ENCODE data around the gene NTNG1. TPM values are rescaled to one million over a fixed set of nuclear protein-coding genes. Genes with fewer than 3 reads are reported as not detected.

The NTNG1 gene
- polyA plus RNA-seq (2012; ENCODE audit: insufficient read length, low read depth) = 1.3 TPM

DNA sequence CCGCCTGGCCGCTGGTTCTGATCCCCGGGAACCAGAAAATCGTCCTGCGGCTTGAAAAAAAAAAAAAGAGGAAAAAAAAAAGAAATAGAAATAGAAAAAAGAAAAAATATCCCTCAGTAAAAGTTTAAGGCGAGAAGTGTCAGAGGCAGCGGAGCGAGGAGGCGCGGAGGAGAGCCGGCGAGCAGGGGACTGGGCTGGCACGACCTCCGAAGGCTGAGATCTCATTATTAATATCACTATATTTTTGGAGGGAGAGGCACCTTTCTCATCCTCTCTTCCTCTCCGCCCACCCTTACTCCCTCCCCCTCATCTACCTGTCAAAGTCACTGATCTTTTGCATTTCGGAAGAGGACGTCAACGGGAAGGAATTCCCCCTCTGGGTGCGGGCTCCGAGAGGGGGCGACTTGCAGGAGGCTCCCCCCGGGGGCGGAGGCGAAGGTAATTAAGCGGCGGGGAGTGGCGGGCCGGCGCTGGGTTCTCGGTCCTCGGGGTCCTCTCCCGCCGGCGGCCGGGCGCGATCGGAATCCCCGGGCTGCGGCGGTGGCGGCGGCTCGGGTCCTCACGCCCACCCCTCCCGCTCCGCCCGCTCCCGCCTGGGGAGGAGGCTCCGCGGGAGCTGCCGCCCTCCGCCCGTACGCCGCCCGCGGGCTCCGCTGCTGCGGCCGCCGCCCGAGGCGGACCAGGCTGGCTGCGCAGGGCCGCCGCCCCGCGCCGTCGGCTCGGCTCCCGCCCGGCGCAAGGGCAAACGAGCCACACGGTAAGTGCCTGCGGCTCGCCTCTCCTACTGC lies at the start of gene NTNG1:
Gene NTNG1 (plus strand): TSS at position 337 of the 788 bp plus-strand sequence.
- TF ChIP-seq POLR2AphosphoS5 (IDR thresholded peaks at IDR 0.05; ENCODE audit: low read depth, low read length) = no peak
- TF ChIP-seq TAF1 (IDR thresholded peaks at IDR 0.05; ENCODE audit: borderline replicate concordance, insufficient read depth, low read length) = no peak
- no peak for TF ChIP-seq FOXP2 (optimal IDR thresholded peaks at IDR 0.05; ENCODE audit: borderline replicate concordance, extremely low read depth, extremely low read length, insufficient read depth)
- no peak for TF ChIP-seq SIN3A (IDR thresholded peaks at IDR 0.05; ENCODE audit: borderline replicate concordance, insufficient read depth, low read length)
- TF ChIP-seq, protein P1, sequence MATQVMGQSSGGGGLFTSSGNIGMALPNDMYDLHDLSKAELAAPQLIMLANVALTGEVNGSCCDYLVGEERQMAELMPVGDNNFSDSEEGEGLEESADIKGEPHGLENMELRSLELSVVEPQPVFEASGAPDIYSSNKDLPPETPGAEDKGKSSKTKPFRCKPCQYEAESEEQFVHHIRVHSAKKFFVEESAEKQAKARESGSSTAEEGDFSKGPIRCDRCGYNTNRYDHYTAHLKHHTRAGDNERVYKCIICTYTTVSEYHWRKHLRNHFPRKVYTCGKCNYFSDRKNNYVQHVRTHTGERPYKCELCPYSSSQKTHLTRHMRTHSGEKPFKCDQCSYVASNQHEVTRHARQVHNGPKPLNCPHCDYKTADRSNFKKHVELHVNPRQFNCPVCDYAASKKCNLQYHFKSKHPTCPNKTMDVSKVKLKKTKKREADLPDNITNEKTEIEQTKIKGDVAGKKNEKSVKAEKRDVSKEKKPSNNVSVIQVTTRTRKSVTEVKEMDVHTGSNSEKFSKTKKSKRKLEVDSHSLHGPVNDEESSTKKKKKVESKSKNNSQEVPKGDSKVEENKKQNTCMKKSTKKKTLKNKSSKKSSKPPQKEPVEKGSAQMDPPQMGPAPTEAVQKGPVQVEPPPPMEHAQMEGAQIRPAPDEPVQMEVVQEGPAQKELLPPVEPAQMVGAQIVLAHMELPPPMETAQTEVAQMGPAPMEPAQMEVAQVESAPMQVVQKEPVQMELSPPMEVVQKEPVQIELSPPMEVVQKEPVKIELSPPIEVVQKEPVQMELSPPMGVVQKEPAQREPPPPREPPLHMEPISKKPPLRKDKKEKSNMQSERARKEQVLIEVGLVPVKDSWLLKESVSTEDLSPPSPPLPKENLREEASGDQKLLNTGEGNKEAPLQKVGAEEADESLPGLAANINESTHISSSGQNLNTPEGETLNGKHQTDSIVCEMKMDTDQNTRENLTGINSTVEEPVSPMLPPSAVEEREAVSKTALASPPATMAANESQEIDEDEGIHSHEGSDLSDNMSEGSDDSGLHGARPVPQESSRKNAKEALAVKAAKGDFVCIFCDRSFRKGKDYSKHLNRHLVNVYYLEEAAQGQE (IDR thresholded peaks at IDR 0.05; ENCODE audit: insufficient read depth in 1 of 2, low read depth in 2 of 2, low read length in 2 of 2) = no peak

DNA sequence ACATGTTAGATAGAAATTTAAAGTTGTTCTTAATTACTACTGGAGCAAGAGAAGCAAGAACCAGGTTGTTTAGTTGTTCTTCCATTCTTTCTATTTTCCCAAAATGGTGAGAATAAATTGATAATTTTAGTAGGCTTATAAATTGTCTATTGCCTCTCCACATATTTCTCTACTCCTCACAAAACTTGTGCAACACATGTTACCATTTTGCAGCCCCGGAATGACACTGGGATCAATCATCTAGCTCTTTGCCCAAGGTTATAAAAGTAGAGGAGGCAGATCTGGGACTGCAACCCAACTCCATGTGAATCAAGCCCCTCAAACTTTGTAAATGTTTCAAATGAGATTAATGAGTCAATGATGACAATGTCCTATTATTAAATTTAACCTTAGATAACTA lies 49.4 kb upstream of the NTNG1 start:
- TF ChIP-seq POLR2AphosphoS5 (IDR thresholded peaks at IDR 0.05; ENCODE audit: low read depth, low read length) (no peak), TAF1 (IDR thresholded peaks at IDR 0.05; ENCODE audit: borderline replicate concordance, insufficient read depth, low read length) (no peak), FOXP2 (optimal IDR thresholded peaks at IDR 0.05; ENCODE audit: borderline replicate concordance, extremely low read depth, extremely low read length, insufficient read depth) (no peak), SIN3A (IDR thresholded peaks at IDR 0.05; ENCODE audit: borderline replicate concordance, insufficient read depth, low read length) (no peak)
- TF ChIP-seq, protein P1 (IDR thresholded peaks at IDR 0.05; ENCODE audit: insufficient read depth in 1 of 2, low read depth in 2 of 2, low read length in 2 of 2) = no peak

DNA sequence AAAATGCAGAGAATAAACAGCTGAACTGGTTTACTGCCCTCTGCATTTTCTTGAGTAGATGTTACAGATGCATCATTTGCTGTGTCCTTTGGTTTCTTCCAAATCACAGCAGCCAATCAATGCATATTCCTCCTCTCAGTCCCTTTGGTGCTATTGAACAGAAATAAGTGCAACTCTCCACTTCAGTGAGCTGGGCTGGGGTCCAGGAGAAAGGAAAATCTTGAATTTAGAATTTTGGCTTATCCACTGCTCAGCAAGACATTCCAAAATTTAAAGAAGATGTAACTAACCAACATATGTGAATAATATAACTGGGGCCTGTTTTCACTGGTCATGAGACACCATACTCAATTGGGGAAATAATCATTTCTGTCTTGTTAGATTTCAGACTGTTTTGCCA lies 45.2 kb upstream of the NTNG1 start:
- TF ChIP-seq, protein P1 (IDR thresholded peaks at IDR 0.05; ENCODE audit: insufficient read depth in 1 of 2, low read depth in 2 of 2, low read length in 2 of 2) = no peak
- no peak for TF ChIP-seq POLR2AphosphoS5 (IDR thresholded peaks at IDR 0.05; ENCODE audit: low read depth, low read length)
- TF ChIP-seq FOXP2 (optimal IDR thresholded peaks at IDR 0.05; ENCODE audit: borderline replicate concordance, extremely low read depth, extremely low read length, insufficient read depth) = no peak
- TF ChIP-seq TAF1 (IDR thresholded peaks at IDR 0.05; ENCODE audit: borderline replicate concordance, insufficient read depth, low read length) = no peak
- TF ChIP-seq SIN3A (IDR thresholded peaks at IDR 0.05; ENCODE audit: borderline replicate concordance, insufficient read depth, low read length) = no peak

DNA sequence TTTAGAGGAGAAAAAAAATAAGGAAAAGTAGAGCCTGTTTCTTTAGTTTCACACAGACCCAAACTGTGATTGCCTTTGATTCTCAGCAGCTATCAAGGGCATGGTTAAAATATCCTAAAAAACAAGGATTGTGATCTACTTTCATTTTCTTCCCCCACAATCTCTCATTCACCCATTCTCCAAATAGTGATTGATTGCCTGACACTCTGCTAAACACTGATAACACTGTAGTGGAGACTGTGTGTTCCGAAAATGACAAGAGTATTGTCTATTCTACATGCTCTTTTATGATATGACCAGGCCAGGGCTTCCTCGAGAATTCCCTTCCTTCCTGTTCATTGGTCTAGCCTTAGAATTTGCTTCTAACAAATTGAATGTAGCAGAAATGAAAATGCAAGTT lies 44.1 kb upstream of the NTNG1 start:
- TF ChIP-seq FOXP2 (optimal IDR thresholded peaks at IDR 0.05; ENCODE audit: borderline replicate concordance, extremely low read depth, extremely low read length, insufficient read depth) (no peak), POLR2AphosphoS5 (IDR thresholded peaks at IDR 0.05; ENCODE audit: low read depth, low read length) (no peak), TAF1 (IDR thresholded peaks at IDR 0.05; ENCODE audit: borderline replicate concordance, insufficient read depth, low read length) (no peak), SIN3A (IDR thresholded peaks at IDR 0.05; ENCODE audit: borderline replicate concordance, insufficient read depth, low read length) (no peak)
- TF ChIP-seq, protein P1 (IDR thresholded peaks at IDR 0.05; ENCODE audit: insufficient read depth in 1 of 2, low read depth in 2 of 2, low read length in 2 of 2) = no peak
